Heart left ventricle (tissue), 13 donors: Measurements from ENCODE around the gene TBC1D10B.

Experiments used
- POLR2A ChIP-seq, 2 donors: fragments of 450-650 bp; IDR thresholded peaks; one replicate each; pipeline ENCODE4 v1.6.1; 2017; ENCODE audit warnings: antibody characterized with exemption in 2 of 2, mild to moderate bottlenecking in 2 of 2, moderate library complexity in 2 of 2
- TF ChIP-seq, protein P1 (sequence below), 12 donors: fragments of 200-600 bp; sonication (generic) in 4 of 12; IDR thresholded peaks; one replicate each; pipeline versions ENCODE4 v1.5.0 to v1.8.0; 2018 to 2022; ENCODE audit warnings: antibody characterized with exemption in 12 of 12, mild to moderate bottlenecking in 5 of 12
- donor health status: ischemic (EF 13 %, LVEDD 7.1; RV severe dilation, severe dysfunction).
- donor health status: DM: no; HTN: yes; CAD: no.
- donor health status: DM: no; HTN: no; CAD: no.
- donor health status: ischemic (EF 25% LVEDD 6.9; RV normal size, moderate dysfunction).
- donor health status: ischemic (EF 25% LVEDD 5.7; RV mildly dilated, moderate dysfunction).
- donor health status: ischemic (EF 35%, LVEDD 5.7; RV mildly dilated, moderate dysfunction).
- donor health status: nonischemic (EF 11% LVEDD 7.7; RV severe dilation, severe dysfunction).
- donor health status: DM: yes; HTN: yes; CAD: no.
- donor health status: PGD.
- donor health status: ischemic (EF 29% LVEDD 5.4; RV normal size, mild dysfunction).
- donor health status: nonischemic (EF 23%, LVEDD 6.1; RV moderate dilation, normal function).

GRCh38 chr16:30407804-30408534, 37.7 kb upstream of the TBC1D10B start:
- TF ChIP-seq POLR2A (IDR thresholded peaks at IDR 0.05): no peak
- TF ChIP-seq, protein P1, sequence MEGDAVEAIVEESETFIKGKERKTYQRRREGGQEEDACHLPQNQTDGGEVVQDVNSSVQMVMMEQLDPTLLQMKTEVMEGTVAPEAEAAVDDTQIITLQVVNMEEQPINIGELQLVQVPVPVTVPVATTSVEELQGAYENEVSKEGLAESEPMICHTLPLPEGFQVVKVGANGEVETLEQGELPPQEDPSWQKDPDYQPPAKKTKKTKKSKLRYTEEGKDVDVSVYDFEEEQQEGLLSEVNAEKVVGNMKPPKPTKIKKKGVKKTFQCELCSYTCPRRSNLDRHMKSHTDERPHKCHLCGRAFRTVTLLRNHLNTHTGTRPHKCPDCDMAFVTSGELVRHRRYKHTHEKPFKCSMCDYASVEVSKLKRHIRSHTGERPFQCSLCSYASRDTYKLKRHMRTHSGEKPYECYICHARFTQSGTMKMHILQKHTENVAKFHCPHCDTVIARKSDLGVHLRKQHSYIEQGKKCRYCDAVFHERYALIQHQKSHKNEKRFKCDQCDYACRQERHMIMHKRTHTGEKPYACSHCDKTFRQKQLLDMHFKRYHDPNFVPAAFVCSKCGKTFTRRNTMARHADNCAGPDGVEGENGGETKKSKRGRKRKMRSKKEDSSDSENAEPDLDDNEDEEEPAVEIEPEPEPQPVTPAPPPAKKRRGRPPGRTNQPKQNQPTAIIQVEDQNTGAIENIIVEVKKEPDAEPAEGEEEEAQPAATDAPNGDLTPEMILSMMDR (IDR thresholded peaks at IDR 0.05): no peak
